Cardiac fibroblast (primary cell): ENCODE measurements around the gene OPN4.

Experiments used
- DNase-seq, 2 donors: peaks; one replicate each; pipeline versions ENCODE4 v3.0.0 to v3.0.0-alpha.2; 2010; ENCODE audit warnings: low read depth in 2 of 2
- H3K4me3 ChIP-seq, 2 donors: replicated peaks in 1 of 2; 1 replicate in 1 of 2; 2 replicates in 1 of 2; pipeline ENCODE4 v1.5.1; 2011; ENCODE audit warnings: low read depth in 2 of 2, low read length in 2 of 2, mild to moderate bottlenecking in 2 of 2, moderate library complexity in 1 of 2
- CTCF ChIP-seq: IDR thresholded peaks from one replicate; pipeline ENCODE4 v1.5.1; 2011; ENCODE audit warnings: low read depth, mild to moderate bottlenecking, low read length, inconsistent platforms

OPN4 gene

GRCh38 chr10:86678999-86679792, 24.8 kb downstream of the OPN4 start:
- no peak for DNase-seq
- TF ChIP-seq CTCF = no peak
- H3K4me3 ChIP-seq = no peak overlapping the region

GRCh38 chr10:86681047-86681446, 26.7 kb downstream of the OPN4 start:
- no peak for DNase-seq
- TF ChIP-seq CTCF = no peak

GRCh38 chr10:86681722-86682386, 27.5 kb downstream of the OPN4 start:
- no peak for DNase-seq
- no peak for TF ChIP-seq CTCF

More at GRCh38 chr10:86681047-86681446, 26.7 kb downstream of the OPN4 start:
- no peak overlapping the region for H3K4me3 ChIP-seq

GRCh38 chr10:86682675-86683074, 28.3 kb downstream of the OPN4 start:
- no peak for TF ChIP-seq CTCF
- no peak for DNase-seq

More at GRCh38 chr10:86681722-86682386, 27.5 kb downstream of the OPN4 start:
- no peak overlapping the region for H3K4me3 ChIP-seq

GRCh38 chr10:86684331-86685097, 30.2 kb downstream of the OPN4 start:
- TF ChIP-seq CTCF = peak; percentile 41
- DNase-seq = peak in 1 of 2 donors; percentile 50

More at GRCh38 chr10:86682675-86683074, 28.3 kb downstream of the OPN4 start:
- H3K4me3 ChIP-seq = no peak overlapping the region

GRCh38 chr10:86685416-86685815, 31.1 kb downstream of the OPN4 start:
- TF ChIP-seq CTCF = no peak
- no peak for DNase-seq
- no peak overlapping the region for H3K4me3 ChIP-seq

More at GRCh38 chr10:86684331-86685097, 30.2 kb downstream of the OPN4 start:
- no peak overlapping the region for H3K4me3 ChIP-seq
